HEK293 (cell line): Measurements from ENCODE around the gene TRAF7.
A peak's percentile ranks its signal among the peaks of the same experiment; 100 is the strongest.

Experiments
- CTCF ChIA-PET: fragments of 350-600 bp; formaldehyde crosslinking; extraction: SDS; loops from one replicate; lab custom pipeline; 2021; ENCODE audit warnings: antibody characterized with exemption; lab: Yijun Ruan, JAX
- POLR2A ChIA-PET: fragments of 300-600 bp; formaldehyde crosslinking; extraction: SDS; loops from one replicate; lab custom pipeline; 2020; ENCODE audit warnings: antibody characterized with exemption, inconsistent platforms; lab: Yijun Ruan, JAX
- H3K27ac ChIP-seq: fragments of 200-500 bp; sonication (Bioruptor generic); 2 replicates; pipeline ENCODE4 v1.5.1; 2014; ENCODE audit warnings: low read depth, low read length, control low read depth, inconsistent platforms; ENCODE audit errors: extremely low read depth
- H3K36me3 ChIP-seq, 2 experiments: fragments of 200-500 bp in 1 of 2; sonication (Bioruptor generic) in 1 of 2; 1 replicate in 1 of 2; 2 replicates in 1 of 2; pipeline ENCODE4 v1.5.1; 2014 to 2017; ENCODE audit warnings: inconsistent platforms in 2 of 2, low read length in 2 of 2; ENCODE audit not compliant: control insufficient read depth in 2 of 2, insufficient read depth in 1 of 2
- H3K4me1 ChIP-seq: fragments of 200-500 bp; sonication (Bioruptor generic); 2 replicates; pipeline ENCODE4 v1.5.1; 2014; ENCODE audit warnings: mild to moderate bottlenecking, low read length, inconsistent platforms; ENCODE audit not compliant: control insufficient read depth, insufficient read depth
- H3K4me3 ChIP-seq: 2 replicates; pipeline ENCODE4 v1.5.1; 2011; ENCODE audit warnings: low read depth, mild to moderate bottlenecking, control low read depth, low read length, moderate library complexity
- H3K9me3 ChIP-seq: fragments of 200-500 bp; sonication (Bioruptor generic); 2 replicates; pipeline ENCODE4 v1.5.1; 2014; ENCODE audit warnings: low read depth, low read length, inconsistent platforms; ENCODE audit not compliant: control insufficient read depth, insufficient read depth
- BCL11B ChIP-seq: fragments of 450-650 bp; formaldehyde crosslinking; IDR thresholded peaks from 2 replicates; pipeline ENCODE4 v1.5.1; 2016; ENCODE audit warnings: low read depth, missing biosample characterization, missing genetic modification characterization
- HOXA7 ChIP-seq: sonication (generic); formaldehyde crosslinking; IDR thresholded peaks from 2 replicates; pipeline ENCODE4 v1.8.1; 2022; ENCODE audit warnings: missing genetic modification reagents, borderline replicate concordance
- HOXD13 ChIP-seq: sonication (generic); formaldehyde crosslinking; IDR thresholded peaks from 2 replicates; pipeline ENCODE4 v1.8.0; 2022; ENCODE audit warnings: missing genetic modification reagents, borderline replicate concordance
- KLF1 ChIP-seq: fragments of 450-650 bp; formaldehyde crosslinking; IDR thresholded peaks from 2 replicates; pipeline ENCODE4 v1.5.1; 2016; ENCODE audit warnings: missing biosample characterization, missing genetic modification characterization
- KLF10 ChIP-seq: fragments of 450-650 bp; IDR thresholded peaks from 2 replicates; pipeline ENCODE4 v1.5.1; 2018; ENCODE audit warnings: missing biosample characterization, mild to moderate bottlenecking, missing genetic modification characterization
- KLF16 ChIP-seq: fragments of 450-650 bp; formaldehyde crosslinking; IDR thresholded peaks from 2 replicates; pipeline ENCODE4 v1.5.1; 2017; ENCODE audit warnings: missing biosample characterization, missing genetic modification characterization
- KLF8 ChIP-seq: fragments of 450-650 bp; formaldehyde crosslinking; IDR thresholded peaks from 2 replicates; pipeline ENCODE4 v1.5.1; 2016; ENCODE audit warnings: missing biosample characterization, missing genetic modification characterization
- KLF9 ChIP-seq: fragments of 450-650 bp; formaldehyde crosslinking; IDR thresholded peaks from 2 replicates; pipeline ENCODE4 v1.5.1; 2016; ENCODE audit warnings: missing biosample characterization, missing genetic modification characterization, low read depth
- SP3 ChIP-seq: fragments of 450-650 bp; formaldehyde crosslinking; IDR thresholded peaks from 2 replicates; pipeline ENCODE4 v1.5.1; 2016; ENCODE audit warnings: missing biosample characterization, missing genetic modification characterization
- SP7 ChIP-seq: fragments of 450-650 bp; formaldehyde crosslinking; IDR thresholded peaks from 2 replicates; pipeline ENCODE4 v1.5.1; 2016; ENCODE audit warnings: missing biosample characterization, missing genetic modification characterization
- TCF7L2 ChIP-seq: IDR thresholded peaks from 2 replicates; pipeline ENCODE4 v1.6.1; 2011; ENCODE audit warnings: low read depth, mild to moderate bottlenecking, inconsistent platforms, low read length, moderate library complexity, borderline replicate concordance
- ZBTB17 ChIP-seq: fragments of 450-650 bp; formaldehyde crosslinking; IDR thresholded peaks from 2 replicates; pipeline ENCODE4 v1.5.1; 2016; ENCODE audit warnings: missing biosample characterization, missing genetic modification characterization
- ZFHX2 ChIP-seq: fragments of 450-650 bp; formaldehyde crosslinking; conservative IDR thresholded peaks from 2 replicates; pipeline ENCODE4 v1.5.1; 2016; ENCODE audit warnings: missing biosample characterization, missing genetic modification characterization
- ZFP41 ChIP-seq: fragments of 450-650 bp; formaldehyde crosslinking; IDR thresholded peaks from 2 replicates; pipeline ENCODE4 v1.5.1; 2016; ENCODE audit warnings: missing biosample characterization, missing genetic modification characterization, borderline replicate concordance
- ZNF140 ChIP-seq: fragments of 450-650 bp; formaldehyde crosslinking; IDR thresholded peaks from 2 replicates; pipeline ENCODE4 v1.5.1; 2016; ENCODE audit warnings: missing biosample characterization, missing genetic modification characterization
- ZNF16 ChIP-seq: fragments of 450-650 bp; formaldehyde crosslinking; IDR thresholded peaks from 2 replicates; pipeline ENCODE4 v1.5.1; 2016; ENCODE audit warnings: low read depth, missing biosample characterization, missing genetic modification characterization
- ZNF221 ChIP-seq: fragments of 450-650 bp; formaldehyde crosslinking; IDR thresholded peaks from 2 replicates; pipeline ENCODE4 v1.5.1; 2017; ENCODE audit warnings: missing biosample characterization, missing genetic modification characterization, borderline replicate concordance
- ZNF274 ChIP-seq, 2 experiments: fragments of 200-500 bp in 1 of 2; fragments of 450-650 bp in 1 of 2; sonication (Bioruptor generic) in 1 of 2; formaldehyde crosslinking in 1 of 2; IDR thresholded peaks; 2 replicates each; pipeline versions ENCODE4 v1.5.1 to v1.6.1; 2014 to 2016; ENCODE audit warnings: borderline replicate concordance in 1 of 2, inconsistent platforms in 1 of 2, low read length in 1 of 2, missing biosample characterization in 1 of 2, missing genetic modification characterization in 1 of 2
- ZNF311 ChIP-seq: fragments of 450-650 bp; formaldehyde crosslinking; IDR thresholded peaks from 2 replicates; pipeline ENCODE4 v1.5.1; 2017; ENCODE audit warnings: missing biosample characterization, missing genetic modification characterization, borderline replicate concordance
- ZNF341 ChIP-seq: fragments of 450-650 bp; formaldehyde crosslinking; IDR thresholded peaks from 2 replicates; pipeline ENCODE4; 2016; ENCODE audit warnings: low read depth, missing biosample characterization, missing genetic modification characterization
- ZNF350 ChIP-seq: fragments of 450-650 bp; formaldehyde crosslinking; IDR thresholded peaks from 2 replicates; pipeline ENCODE4 v1.5.0; 2017; ENCODE audit warnings: missing biosample characterization, mild to moderate bottlenecking, missing genetic modification characterization
- ZNF37A ChIP-seq: fragments of 450-650 bp; IDR thresholded peaks from 2 replicates; pipeline ENCODE4 v1.5.1; 2018; ENCODE audit warnings: missing biosample characterization, missing genetic modification characterization
- ZNF404 ChIP-seq: fragments of 450-650 bp; formaldehyde crosslinking; IDR thresholded peaks from 2 replicates; pipeline ENCODE4 v1.5.1; 2017; ENCODE audit warnings: missing biosample characterization, missing genetic modification characterization
- ZNF423 ChIP-seq: fragments of 450-650 bp; formaldehyde crosslinking; IDR thresholded peaks from 2 replicates; pipeline ENCODE4 v1.5.1; 2016; ENCODE audit warnings: missing biosample characterization, missing genetic modification characterization
- ZNF521 ChIP-seq: fragments of 450-650 bp; formaldehyde crosslinking; IDR thresholded peaks from 2 replicates; pipeline ENCODE4 v1.5.1; 2017; ENCODE audit warnings: missing biosample characterization, mild to moderate bottlenecking, missing genetic modification characterization
- ZNF621 ChIP-seq: fragments of 450-650 bp; formaldehyde crosslinking; IDR thresholded peaks from 2 replicates; pipeline ENCODE4 v1.5.1; 2017; ENCODE audit warnings: missing biosample characterization, missing genetic modification characterization
- ZNF624 ChIP-seq: fragments of 450-650 bp; formaldehyde crosslinking; IDR thresholded peaks from 2 replicates; pipeline ENCODE4 v1.5.1; 2017; ENCODE audit warnings: missing biosample characterization, missing genetic modification characterization
- ZNF747 ChIP-seq: fragments of 450-650 bp; formaldehyde crosslinking; IDR thresholded peaks from 2 replicates; pipeline ENCODE4 v1.5.1; 2016; ENCODE audit warnings: missing biosample characterization, missing genetic modification characterization
- ZNF777 ChIP-seq: fragments of 450-650 bp; formaldehyde crosslinking; IDR thresholded peaks from 2 replicates; pipeline ENCODE4 v1.5.1; 2017; ENCODE audit warnings: missing biosample characterization, missing genetic modification characterization, borderline replicate concordance
- ZNF837 ChIP-seq: fragments of 450-650 bp; formaldehyde crosslinking; IDR thresholded peaks from 2 replicates; pipeline ENCODE4 v1.5.1; 2016; ENCODE audit warnings: missing biosample characterization, missing genetic modification characterization
- TF ChIP-seq, protein P1 (sequence below): fragments of 450-650 bp; formaldehyde crosslinking; IDR thresholded peaks from 2 replicates; pipeline ENCODE4 v1.5.1; 2017; ENCODE audit warnings: missing biosample characterization, missing genetic modification characterization
- TF ChIP-seq, protein P2 (sequence below): fragments of 450-650 bp; formaldehyde crosslinking; IDR thresholded peaks from 2 replicates; pipeline ENCODE4 v1.5.1; 2016; ENCODE audit warnings: missing biosample characterization, missing genetic modification characterization

Gene TRAF7

DNA sequence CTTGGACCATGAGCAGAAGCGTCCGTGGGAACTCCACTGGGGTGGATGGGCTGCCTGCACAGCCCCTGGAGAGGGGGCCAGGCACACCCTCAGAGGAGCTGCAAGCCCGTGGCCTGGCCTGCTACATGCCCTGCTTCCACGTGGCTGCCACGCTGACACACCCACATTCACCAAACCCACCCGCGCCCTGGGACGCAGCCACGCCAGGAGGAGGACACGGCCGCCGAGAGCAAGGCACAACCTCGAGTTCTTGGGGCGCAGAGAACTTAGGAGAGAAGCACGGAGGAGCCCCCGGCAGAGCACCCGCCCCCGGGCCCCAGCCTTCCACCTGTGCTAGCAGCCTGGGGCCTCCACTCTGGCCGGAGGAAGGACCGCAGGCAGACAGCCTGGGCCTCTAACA, 22.0 kb downstream of the TRAF7 start:
- TF ChIP-seq KLF10 (tag by site-specific recombination): 0 out of 2 replicates have a peak, but pooled peaks have one; percentile 23
- TF ChIP-seq ZNF341: no peak
- H3K36me3 ChIP-seq: peaks cover 0 to 49% of the 10 kb centered on the region in 2 experiments; a peak in 1 of 3 replicates
- H3K27ac ChIP-seq: no peak overlapping the region
- ChIA-PET CTCF (interaction anchor here (0.6 kb wide), 1 partner anchor 17 kb away, joined by 3 read pairs; no protein-coding TSS in a partner anchor), POLR2A (interaction anchor here (0.6 kb wide), 1 partner anchor 1452 kb away, joined by 3 read pairs; no protein-coding TSS in a partner anchor)
- no peaks in the 10 kb centered on the region for H3K9me3 ChIP-seq
- H3K4me1 ChIP-seq: no peaks in the 10 kb centered on the region
- H3K4me3 ChIP-seq: no peak overlapping the region

DNA sequence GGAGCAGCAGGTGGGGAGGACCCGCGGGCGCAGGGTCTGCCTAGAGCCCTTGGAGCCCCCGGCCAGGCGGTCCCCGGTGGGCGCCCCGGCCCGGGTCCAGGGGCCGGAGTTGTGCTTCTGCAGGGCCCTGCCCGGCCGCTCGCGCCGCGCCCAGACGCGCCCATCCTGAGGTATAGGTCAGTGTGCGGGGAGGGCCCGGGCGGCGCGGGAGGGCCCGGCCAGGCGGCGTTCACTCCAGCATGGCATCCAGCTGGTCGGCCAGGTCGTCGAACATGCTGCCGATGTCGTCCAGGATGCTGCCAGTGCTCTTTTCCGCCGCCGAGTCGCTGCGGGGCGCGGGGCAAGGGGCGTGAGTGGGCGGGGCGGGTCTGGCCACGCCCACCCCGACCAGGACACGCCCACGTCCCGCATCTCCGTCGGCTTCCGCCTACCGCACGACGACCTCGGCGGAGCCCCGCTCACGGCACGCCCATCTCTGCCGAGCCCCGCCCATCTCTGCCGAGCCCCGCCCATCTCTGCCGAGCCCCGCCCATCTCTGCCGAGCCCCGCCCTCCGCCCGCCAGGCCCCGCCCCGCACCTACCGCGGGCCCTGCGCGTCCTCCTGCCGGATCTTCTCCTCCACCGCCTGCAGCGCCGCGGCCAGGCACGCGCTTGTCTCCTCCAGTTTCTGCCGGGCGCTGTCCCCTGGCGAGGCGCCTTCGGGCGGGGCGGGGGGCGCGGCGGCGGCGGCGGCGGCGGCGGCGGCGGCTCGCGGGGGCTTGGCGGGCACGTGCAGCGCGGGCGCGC, 22.9 kb downstream of the TRAF7 start:
- Histone ChIP-seq H3K27ac (no peak overlapping the region), H3K4me1 (no peaks in the 10 kb centered on the region), H3K4me3 (no peak overlapping the region), H3K36me3 (peaks cover 0 to 50% of the 10 kb centered on the region in 2 experiments; a peak in 1 of 3 replicates), H3K9me3 (no peaks in the 10 kb centered on the region)
- POLR2A ChIA-PET: no interaction called here
- CTCF ChIA-PET: no interaction called here
- TF ChIP-seq ZNF837 (no peak), KLF16 (tag by site-specific recombination) (no peak), ZNF350 (tag by site-specific recombination) (no peak), ZFP41 (tag by site-specific recombination) (no peak), ZNF404 (tag by site-specific recombination) (no peak), ZNF37A (no peak), ZNF621 (tag by site-specific recombination) (no peak), ZNF221 (tag by site-specific recombination) (no peak), SP3 (tag by site-specific recombination) (0 out of 2 replicates have a peak, but pooled peaks have one; percentile 26), ZNF311 (no peak), KLF9 (tag by site-specific recombination) (peak; percentile 95), TCF7L2 (no peak), ZNF274 (IDR thresholded peaks at IDR 0.05; ENCODE audit: low read length) (no peak), ZNF274 (tag by site-specific recombination; IDR thresholded peaks at IDR 0.05; ENCODE audit: borderline replicate concordance) (no peak), ZNF777 (tag by site-specific recombination) (no peak), ZNF423 (tag by site-specific recombination) (no peak), KLF1 (tag by site-specific recombination) (peak; percentile 36; the same call in 1 of the 2 replicates), ZNF140 (tag by site-specific recombination) (no peak), ZFHX2 (tag by site-specific recombination) (no peak), HOXA7 (CRISPR knock-in tag) (no peak), ZNF521 (tag by site-specific recombination) (no peak), HOXD13 (CRISPR knock-in tag) (no peak), BCL11B (tag by site-specific recombination) (no peak), ZNF16 (tag by site-specific recombination) (no peak), ZNF624 (tag by site-specific recombination) (no peak), ZBTB17 (no peak), KLF8 (tag by site-specific recombination) (peak; percentile 97), SP7 (tag by site-specific recombination) (no peak), ZNF747 (tag by site-specific recombination) (no peak)
- TF ChIP-seq, protein P1, sequence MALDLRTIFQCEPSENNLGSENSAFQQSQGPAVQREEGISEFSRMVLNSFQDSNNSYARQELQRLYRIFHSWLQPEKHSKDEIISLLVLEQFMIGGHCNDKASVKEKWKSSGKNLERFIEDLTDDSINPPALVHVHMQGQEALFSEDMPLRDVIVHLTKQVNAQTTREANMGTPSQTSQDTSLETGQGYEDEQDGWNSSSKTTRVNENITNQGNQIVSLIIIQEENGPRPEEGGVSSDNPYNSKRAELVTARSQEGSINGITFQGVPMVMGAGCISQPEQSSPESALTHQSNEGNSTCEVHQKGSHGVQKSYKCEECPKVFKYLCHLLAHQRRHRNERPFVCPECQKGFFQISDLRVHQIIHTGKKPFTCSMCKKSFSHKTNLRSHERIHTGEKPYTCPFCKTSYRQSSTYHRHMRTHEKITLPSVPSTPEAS (tag by site-specific recombination): no peak
- TF ChIP-seq, protein P2, sequence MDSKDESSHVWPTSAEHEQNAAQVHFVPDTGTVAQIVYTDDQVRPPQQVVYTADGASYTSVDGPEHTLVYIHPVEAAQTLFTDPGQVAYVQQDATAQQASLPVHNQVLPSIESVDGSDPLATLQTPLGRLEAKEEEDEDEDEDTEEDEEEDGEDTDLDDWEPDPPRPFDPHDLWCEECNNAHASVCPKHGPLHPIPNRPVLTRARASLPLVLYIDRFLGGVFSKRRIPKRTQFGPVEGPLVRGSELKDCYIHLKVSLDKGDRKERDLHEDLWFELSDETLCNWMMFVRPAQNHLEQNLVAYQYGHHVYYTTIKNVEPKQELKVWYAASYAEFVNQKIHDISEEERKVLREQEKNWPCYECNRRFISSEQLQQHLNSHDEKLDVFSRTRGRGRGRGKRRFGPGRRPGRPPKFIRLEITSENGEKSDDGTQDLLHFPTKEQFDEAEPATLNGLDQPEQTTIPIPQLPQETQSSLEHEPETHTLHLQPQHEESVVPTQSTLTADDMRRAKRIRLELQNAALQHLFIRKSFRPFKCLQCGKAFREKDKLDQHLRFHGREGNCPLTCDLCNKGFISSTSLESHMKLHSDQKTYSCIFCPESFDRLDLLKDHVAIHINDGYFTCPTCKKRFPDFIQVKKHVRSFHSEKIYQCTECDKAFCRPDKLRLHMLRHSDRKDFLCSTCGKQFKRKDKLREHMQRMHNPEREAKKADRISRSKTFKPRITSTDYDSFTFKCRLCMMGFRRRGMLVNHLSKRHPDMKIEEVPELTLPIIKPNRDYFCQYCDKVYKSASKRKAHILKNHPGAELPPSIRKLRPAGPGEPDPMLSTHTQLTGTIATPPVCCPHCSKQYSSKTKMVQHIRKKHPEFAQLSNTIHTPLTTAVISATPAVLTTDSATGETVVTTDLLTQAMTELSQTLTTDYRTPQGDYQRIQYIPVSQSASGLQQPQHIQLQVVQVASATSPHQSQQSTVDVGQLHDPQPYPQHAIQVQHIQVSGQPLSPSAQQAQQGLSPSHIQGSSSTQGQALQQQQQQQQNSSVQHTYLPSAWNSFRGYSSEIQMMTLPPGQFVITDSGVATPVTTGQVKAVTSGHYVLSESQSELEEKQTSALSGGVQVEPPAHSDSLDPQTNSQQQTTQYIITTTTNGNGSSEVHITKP (tag by site-specific recombination): no peak
